Non-pigmented ciliary epithelial cell (primary cell): ENCODE results near the gene DUSP23.

ENCODE experiments used
- DNase-seq: peaks from one replicate; pipeline ENCODE4 v3.0.0-alpha.2; 2010; ENCODE audit warnings: low read depth

The DUSP23 gene

DNA sequence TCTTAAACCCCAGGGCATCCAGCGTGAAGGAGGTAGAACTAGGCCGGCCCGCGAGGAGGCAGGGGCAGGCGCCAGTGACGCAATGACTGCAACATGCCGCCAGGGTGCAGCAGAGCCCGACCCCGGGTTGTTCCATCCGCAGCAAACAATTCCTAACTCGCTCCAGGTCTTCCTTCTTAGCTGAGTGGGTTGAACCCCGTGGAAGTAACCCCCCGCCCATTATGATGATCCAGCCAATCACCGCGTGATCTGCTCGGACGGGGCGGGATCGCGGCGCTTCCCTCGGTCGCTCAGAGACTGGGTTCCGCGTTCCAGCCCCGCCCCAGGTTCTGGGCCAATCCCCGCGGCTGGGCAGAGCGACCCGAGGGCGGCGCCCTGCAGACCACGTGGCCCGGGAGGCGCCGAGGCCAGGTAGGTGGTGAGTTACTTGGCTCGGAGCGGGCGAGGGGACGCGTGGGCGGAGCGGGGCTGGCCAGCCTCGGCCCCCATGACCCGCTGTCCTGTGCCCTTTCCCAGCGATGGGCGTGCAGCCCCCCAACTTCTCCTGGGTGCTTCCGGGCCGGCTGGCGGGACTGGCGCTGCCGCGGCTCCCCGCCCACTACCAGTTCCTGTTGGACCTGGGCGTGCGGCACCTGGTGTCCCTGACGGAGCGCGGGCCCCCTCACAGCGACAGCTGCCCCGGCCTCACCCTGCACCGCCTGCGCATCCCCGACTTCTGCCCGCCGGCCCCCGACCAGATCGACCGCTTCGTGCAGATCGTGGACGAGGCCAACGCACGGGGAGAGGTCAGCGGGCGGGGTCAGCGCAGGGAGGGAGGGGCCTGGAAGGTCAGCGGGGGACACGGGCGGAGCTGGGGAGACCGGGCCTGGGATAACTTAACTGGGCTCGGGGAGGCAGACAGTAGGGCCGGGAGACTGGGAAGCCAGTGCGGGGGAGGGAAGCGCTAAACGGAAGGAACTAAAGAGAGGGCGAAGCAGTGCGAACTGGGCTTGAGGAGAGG, at the start of gene DUSP23:
Gene DUSP23 (plus strand): TSS at position 380 of the 1,000 bp plus-strand sequence. CDS start 139 bp downstream, at position 519.
- peak; percentile 94 for DNase-seq

GRCh38 chr1:159737238-159737916, 43.4 kb upstream of the DUSP23 start:
- DNase-seq = no peak

GRCh38 chr1:159743651-159744410, 36.9 kb upstream of the DUSP23 start:
- DNase-seq = no peak

DNA sequence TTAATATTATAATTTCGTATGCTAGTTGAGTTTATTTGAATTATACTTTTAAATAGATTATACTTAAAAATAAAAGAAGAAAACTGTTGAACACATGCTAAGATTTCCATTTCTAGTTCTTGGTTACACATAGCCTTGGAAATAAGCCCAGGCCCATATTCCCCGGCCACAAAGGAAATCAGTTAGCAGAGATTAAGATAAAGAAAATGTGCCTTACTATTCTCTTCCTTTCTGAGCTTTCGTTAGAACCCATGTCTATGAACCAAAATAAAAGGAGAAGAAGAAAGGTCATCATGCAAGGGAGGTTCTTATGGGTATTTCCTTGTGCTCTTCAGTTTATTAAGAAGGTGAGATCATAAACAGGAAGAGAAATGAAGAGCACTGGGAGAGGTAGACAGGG, 34.1 kb upstream of the DUSP23 start:
- DNase-seq = no peak

GRCh38 chr1:159748370-159748769, 32.4 kb upstream of the DUSP23 start:
- DNase-seq = no peak

DNA sequence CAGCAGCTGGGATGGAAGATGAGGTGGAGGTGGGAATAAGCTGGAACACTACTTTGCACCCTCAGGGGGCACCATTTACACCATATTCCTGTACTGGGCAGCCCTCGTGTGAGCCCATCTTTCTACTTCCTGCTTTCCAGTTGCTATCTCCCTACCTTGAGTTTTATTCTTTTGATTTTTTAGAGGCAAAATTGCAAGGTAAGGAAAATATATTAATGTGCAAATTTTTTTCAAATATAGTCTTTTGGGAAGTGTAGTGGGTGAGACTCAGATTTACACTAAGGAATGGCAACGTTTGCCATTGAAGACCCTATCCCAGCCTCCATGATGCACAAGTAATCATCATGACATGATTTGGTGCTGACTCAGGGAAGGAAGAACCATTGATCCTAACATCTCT, 31.1 kb upstream of the DUSP23 start:
- no peak for DNase-seq

DNA sequence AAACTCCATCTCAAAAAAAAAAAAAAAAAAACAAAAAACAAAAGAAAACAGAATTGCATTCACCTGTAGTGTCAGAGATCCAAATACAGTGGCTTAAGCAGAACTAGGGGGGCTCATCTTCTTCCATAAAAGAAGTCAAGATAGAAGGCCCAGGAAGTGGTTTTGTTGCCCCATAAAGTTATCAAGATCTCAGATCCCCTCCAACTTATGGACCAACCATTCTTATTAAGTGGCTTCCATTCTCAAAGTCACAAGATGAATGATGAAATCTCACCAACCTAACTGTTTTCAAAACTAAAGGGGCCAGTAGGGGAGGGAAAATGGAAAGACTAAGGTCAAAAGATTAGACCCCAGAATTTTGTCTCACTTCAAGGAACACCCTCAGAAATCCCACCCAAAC, 30.1 kb upstream of the DUSP23 start:
- DNase-seq = no peak

GRCh38 chr1:159751031-159751430, 29.7 kb upstream of the DUSP23 start:
- DNase-seq = no peak

DNA sequence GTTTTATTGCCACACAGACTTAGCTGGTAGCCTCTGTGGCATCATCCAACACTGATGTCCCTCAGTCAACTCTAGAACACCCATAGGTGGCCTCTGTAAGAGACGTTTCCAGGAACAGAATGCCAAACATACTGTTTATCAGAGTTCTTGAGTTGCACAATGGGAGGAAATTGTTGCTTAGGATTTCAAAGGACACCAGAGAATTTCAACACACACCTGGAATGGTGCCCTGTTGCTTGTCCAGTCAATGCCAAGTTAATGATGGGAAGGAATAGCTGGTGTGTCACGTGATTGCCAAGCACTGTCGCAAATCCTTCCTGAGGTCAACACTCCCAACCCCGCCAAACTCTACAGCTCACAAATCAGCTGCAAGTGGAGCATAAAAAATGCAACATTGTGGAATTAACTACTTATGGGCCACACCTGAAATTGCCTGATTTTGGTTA, 28.6 kb upstream of the DUSP23 start:
- DNase-seq = no peak

DNA sequence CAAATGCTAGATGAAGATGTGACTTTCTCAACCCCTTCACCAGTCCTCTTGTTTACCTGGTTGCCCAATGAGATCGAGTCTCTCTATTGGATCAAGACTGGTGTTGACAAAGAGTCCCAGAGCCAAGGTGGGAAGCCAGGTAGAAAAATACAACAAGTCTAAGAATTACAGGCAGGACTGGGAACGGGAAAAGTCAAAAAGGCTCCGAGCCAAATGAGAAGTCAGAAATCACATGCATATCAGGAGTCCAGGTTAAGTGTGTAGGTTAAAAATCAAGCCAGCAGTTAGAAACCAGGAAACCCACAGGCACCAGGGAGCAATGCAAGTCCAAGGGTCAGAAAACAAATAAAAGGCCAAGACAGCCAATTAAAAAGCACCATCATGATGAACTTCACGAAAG, 27.4 kb upstream of the DUSP23 start:
- DNase-seq = no peak

- no peak for DNase-seq
Observed at GRCh38 chr1:159755451-159756007, 25.2 kb upstream of the DUSP23 start.

DNA sequence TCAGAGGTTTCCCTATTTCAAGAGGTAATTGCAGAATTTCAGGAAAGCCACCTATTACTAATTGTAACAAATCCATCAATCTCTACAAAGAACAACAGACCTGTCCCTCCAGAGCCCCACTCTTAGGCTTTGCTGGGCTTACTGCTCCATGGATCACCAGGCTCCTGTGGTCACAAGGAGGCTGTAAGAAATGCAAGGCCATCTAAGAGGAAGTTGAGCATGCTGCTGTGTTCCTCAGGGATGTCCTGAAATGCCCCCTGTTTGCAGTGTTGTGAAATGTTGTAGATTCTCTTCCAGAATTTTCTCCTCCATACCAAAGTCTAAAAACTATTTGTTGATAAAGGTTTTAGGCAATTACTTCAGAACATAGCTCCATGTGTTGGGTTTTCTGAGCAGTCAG, 24.4 kb upstream of the DUSP23 start:
- DNase-seq = no peak

- no peak for DNase-seq
Observed at GRCh38 chr1:159763686-159764085, 17.1 kb upstream of the DUSP23 start.

DNA sequence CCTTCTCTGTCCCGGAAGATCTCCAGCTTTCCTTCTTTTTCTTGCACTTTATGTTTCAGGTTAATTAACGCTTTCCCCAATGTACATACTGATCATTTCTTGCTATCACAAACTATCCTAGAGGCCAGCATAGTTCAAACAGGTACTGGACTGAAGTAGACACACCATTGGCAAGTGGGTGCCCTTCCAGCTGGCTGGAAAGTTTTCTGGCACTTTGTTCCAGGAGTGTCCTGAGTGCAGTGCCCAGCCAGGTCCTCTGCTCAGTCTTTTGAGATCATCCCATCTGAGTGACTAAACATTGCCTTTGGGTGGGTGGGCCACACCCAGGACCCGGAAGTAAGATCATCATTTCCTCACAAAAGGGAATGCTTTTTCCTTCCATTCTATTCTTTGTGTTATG, 15.0 kb upstream of the DUSP23 start:
- no peak for DNase-seq

GRCh38 chr1:159771127-159771895, 9.5 kb upstream of the DUSP23 start:
- no peak for DNase-seq

DNA sequence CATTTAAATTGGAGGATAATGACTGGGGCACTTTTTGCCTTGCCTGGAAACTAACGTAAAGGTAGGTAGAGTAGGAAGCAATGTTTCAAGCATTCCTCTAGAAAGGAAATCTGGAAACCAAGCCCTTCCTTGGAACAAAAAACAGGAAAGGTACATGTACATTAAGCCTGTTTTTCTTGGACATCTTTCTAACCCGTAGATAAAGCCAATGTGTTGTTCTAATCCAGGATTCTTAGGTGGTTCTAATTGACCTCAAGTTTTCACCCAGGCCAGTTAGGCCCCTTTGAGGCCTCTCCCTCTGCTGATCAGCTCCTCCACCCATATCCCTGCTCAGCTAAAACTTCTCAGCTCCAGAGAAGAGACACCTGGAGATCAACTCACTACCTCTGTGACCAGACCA, 6.3 kb upstream of the DUSP23 start:
- no peak for DNase-seq

- DNase-seq = no peak
Observed at GRCh38 chr1:159775716-159776115, 5.0 kb upstream of the DUSP23 start.

- no peak for DNase-seq
Observed at GRCh38 chr1:159778266-159778665, 2.5 kb upstream of the DUSP23 start.

- DNase-seq = peak; percentile 30
Observed at GRCh38 chr1:159779403-159779851, 1.3 kb upstream of the DUSP23 start.

DNA sequence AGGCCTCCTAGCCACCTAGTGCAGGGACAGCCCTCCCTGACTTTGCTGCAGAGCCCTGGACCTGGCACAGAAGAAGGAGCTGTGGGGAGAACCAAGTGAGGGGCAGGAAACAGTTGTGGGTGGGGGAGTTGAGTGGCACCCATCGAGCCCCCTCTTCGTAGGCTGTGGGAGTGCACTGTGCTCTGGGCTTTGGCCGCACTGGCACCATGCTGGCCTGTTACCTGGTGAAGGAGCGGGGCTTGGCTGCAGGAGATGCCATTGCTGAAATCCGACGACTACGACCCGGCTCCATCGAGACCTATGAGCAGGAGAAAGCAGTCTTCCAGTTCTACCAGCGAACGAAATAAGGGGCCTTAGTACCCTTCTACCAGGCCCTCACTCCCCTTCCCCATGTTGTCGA, 1.2 kb downstream of the DUSP23 start:
- DNase-seq = no peak

GRCh38 chr1:159783724-159784123, 3.0 kb downstream of the DUSP23 start:
- DNase-seq = no peak
